ENCODE results near the gene CAPZA1.

The CAPZA1 gene

GRCh38 chr1:112701227-112702066 lies 81.8 kb downstream of the CAPZA1 start:
- no peak for DNase-seq (ENCODE audit: low spot score)

- DNase-seq (ENCODE audit: low spot score) = no peak
These were observed 82.4 kb downstream of the CAPZA1 start for GRCh38 chr1:112702067-112702395.

GRCh38 chr1:112702420-112703261 lies 83.0 kb downstream of the CAPZA1 start:
- DNase-seq (ENCODE audit: low spot score) = no peak

DNA sequence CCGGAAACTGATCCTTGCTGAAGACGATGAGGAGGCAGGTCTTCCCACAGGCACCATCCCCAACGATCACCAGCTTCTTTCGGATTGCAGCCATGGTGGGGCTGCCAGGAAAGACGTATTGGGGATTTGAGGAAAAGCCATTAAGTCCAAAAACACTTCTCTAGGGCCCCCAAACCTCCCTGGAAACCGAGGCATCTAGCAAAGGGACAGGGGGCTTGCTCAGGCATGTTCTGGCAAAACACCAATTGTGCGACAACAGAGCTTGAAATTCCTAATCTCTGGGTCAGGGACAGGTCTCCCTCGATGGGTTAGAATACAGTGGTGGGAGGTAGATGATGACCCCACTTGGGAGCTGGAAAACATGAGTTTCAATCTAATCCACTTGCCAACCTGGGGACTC lies 84.1 kb downstream of the CAPZA1 start:
- DNase-seq (ENCODE audit: low spot score) = no peak

- no peak for DNase-seq (ENCODE audit: low spot score)
These were observed 84.8 kb downstream of the CAPZA1 start for GRCh38 chr1:112704391-112704933.

- peak; percentile 87 for DNase-seq (ENCODE audit: low spot score)
These were observed 85.4 kb downstream of the CAPZA1 start for GRCh38 chr1:112704934-112705627.

- DNase-seq (ENCODE audit: low spot score) = peak; percentile 81
These were observed 87.0 kb downstream of the CAPZA1 start, which contains the start of gene RHOC for GRCh38 chr1:112706505-112707220. Gene RHOC, minus strand, starts transcription at chr1:112707127. Its CDS starts 3,328 bp downstream, at chr1:112703799.

DNA sequence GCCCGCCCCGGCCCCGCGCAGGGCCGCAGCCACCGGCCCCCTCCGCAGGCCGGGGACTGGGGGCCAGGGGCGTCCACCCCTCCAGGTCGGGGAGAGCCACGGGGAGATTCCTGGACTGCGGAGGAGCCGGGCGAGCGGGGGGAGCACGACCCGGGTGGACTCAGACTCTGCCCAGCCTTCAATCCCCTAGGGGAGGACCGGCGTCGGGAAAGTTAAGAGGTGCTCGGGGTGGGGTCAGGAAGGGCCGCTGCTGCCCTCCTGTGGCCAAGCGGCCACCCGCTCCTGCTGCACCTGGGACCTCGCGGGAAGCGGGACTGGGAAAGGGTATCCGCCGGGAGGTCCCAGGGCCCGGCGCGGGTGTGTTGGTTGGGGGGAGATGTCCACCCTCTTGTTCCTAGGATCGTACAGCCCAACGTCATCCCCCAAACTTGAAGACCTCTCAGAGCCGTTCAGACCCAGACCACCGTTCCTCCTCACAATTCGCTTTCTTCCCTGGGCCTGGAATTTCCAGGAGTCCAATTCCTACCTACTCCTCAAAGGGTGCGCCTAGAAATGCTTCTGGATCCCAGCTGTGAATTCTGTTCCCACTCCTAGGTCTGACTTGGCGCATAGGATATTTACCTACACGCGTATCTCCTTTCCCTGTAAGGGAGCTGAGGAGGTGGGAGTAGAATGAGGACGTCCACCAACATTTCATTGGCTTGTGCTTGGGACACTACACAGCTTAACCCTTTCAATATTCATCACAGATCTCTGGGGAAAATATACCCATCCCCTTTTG lies 87.8 kb downstream of the CAPZA1 start:
- DNase-seq (ENCODE audit: low spot score) = peak; percentile 93

DNA sequence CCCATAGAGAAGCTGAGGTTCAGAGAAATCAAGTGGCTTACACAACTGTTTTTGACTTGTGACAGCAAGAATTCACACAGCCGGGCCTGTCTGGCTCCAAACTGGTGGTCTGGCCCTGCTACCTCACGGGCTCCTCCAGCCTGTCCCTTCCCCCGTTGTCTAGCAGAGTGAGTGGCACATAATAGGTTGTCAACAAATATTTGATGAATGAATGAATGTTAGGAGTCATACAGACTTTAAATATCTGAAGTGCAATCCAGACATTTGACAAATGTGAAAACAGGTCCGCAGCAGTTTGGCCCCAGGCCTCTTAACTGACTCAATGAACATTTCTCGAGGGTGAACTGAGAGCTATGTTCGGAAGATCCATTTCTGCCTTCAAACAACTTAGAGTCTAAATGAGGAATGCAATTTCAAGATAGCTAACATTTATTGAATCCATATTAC lies 88.4 kb downstream of the CAPZA1 start:
- no peak for DNase-seq (ENCODE audit: low spot score)

- no peak for DNase-seq (ENCODE audit: low spot score)
These were observed 88.9 kb downstream of the CAPZA1 start for GRCh38 chr1:112708489-112708888.

- no peak for DNase-seq (ENCODE audit: low spot score)
These were observed 90.5 kb downstream of the CAPZA1 start for GRCh38 chr1:112710159-112710558.

DNA sequence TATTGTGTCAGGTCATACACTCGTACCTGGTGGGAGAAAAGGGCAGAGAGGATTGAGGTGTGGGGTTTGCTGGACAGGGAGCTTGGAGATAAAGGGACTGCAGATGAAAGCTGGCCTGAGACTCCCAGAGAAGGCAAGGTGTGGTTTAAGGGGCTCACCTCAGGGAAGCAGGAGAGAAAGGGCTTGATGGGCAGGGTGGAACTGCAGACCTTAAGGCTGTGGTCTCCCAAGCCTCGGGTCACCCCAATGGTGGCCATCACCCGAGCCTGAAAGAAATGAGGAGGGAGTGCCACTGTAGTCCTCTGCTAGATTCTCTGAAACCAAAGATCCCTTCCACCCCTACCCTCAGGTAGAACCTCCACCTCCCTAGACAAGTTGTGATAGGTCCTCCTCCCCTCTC lies 91.0 kb downstream of the CAPZA1 start:
- no peak for DNase-seq (ENCODE audit: low spot score)

- no peak for DNase-seq (ENCODE audit: low spot score)
These were observed 91.4 kb downstream of the CAPZA1 start for GRCh38 chr1:112711041-112711440.

DNA sequence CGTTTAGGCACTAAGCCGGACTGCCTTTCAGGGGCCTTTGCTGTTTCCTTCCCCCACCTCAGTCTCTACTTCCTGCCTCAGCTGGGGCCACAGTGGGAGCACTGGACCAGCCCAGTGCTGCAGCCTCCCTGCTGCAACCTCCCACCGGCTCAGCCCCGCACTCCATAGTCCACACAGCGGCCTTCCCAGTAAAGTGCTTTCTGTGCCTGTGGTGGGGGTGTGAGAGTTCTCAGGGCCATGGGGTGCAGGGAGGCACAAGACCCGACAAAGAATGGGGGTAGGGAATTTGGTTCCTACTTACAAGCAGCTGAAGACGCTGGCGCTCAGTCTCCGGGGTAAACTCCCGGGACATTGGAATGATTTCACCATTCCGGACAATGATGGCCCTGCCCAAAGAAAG lies 92.0 kb downstream of the CAPZA1 start:
- DNase-seq (ENCODE audit: low spot score) = no peak

DNA sequence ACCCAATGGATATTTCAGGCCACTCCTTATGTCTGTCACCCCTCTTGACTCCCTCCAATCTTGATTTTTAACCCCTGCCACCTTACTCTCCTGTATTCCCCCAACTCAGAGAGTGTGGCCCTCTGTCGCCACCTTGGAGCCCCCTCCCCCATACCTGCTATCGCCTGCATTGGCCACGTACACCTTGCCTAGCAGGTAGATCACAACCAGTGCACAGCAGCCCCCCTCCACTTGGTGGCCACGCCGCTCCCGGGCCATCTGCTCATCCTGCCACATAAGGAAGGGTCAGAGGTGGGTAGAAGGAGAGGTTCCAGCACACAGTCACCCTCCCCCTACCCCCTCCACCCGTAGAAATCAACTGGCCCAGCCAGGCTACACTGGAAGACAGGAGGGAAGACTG lies 92.6 kb downstream of the CAPZA1 start:
- DNase-seq (ENCODE audit: low spot score) = no peak

DNA sequence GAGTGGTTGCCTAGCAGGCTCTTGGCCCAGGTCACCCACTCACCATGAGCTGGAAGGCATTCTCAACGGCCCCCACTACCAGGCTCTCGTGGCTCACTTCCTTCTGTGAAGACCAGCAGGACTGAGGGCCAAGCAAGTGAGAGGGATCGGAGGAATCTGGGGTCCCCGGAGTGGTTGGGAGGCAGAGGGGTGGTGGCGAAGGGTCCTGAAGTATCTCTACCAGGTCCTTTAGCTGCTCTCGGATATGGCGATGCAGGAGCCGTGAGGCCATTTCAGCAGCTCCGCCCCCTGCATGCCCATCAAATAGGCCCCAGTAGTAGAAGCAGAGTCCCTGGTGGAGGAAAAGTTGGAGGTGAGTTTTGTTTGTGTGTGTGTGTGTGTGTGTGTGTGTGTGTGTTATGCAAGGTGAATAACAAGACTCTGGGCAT lies 93.1 kb downstream of the CAPZA1 start:
- DNase-seq (ENCODE audit: low spot score) = no peak

DNA sequence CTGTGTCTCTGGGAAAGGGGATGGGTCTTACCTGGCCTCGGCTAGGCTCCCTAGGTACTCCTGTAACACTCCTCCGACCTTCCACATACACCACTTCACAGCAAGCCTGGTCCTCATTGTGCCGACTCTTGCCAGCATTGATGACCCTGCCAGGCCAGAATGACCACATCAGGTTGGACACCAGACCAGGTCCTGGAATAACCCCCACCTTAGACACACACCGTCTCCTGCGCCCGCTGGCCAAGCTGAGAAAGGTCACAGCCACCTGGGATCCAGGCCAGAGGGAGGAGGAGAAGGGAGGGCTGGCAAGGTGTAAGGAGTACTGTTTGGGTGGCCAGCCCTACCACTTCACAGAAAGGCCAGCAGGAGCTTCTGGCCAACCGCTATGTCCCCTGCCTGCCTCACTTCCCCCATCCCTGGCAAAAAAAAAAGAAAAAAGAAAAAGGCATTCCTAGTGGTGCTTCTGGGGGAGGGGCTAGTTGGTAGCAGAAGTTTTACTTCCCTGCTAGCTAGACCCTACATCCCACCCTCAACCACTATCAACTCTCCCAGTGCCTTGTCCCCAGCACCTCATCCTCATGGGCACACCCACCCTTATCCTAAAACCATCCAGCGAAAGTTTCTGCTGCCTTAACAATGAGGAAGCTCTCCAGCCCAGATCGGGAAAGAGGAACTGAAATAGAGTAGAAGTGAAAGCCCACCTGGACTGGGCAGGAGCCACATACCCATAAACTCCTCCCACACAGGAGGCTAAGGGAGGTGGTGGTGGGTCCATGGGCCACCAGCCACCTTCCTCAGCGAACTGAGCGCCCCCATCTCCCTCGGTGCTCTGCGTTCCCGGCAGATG lies 94.1 kb downstream of the CAPZA1 start:
- DNase-seq (ENCODE audit: low spot score) = no peak

DNA sequence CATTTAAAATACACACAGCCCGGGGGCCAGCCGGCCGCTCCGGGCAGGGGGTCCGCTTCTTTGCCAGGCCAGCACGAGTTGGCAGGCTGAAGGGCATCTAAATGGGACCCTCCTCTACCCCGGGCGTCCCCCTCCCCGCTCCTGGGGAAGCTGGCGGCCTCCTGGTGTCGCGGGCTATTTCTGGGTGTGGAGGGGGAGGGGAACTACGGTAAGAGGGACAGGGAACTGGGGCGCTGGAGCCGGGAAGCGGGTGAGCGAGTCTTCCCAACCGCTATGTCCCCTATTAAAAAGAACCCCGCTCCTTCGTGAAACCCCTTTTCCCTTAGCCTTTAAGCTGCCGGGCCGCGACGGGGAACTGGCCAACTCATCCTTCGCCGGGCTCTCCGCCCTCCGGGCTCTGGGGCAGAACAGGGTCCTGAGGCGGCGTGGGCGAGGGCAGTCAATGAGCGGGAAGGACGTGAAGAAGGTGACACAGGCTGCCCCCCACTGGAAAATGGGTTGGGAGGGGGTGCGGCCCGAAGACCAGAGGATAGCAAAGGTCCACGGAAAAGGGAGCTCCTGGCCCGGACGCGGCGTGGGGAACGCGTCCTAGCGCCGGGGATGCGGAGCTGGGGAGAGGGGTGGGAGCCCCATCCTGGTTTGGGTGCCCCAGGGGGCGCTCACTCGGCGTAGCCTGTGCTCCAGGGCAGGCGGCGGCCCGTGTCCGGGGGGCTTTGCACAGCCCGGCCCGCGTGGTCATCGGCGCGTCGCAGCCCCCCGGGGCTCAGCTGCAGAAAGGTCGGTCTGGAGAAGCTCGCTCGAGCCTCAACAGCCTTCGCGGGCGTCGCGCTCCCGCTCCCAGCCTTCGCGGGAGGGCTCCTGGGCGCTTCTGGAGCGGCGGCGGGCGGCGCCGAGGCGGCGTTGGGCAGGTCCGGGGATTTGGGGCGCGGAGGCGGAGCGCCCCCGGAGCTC lies 95.0 kb downstream of the CAPZA1 start:
- DNase-seq (ENCODE audit: low spot score) = no peak

All from HuH-7 (cell line).